Ovary (tissue), 9 donors: ENCODE measurements around the gene SLIT3. TPM values are rescaled to one million over a fixed set of nuclear protein-coding genes. Genes with fewer than 3 reads are reported as not detected.

Experiments used
- DNase-seq, 5 donors: peaks; one replicate each; pipeline ENCODE4 v3.0.0-alpha.2; 2019 to 2020
- H3K27ac ChIP-seq, 2 donors: fragments of 200-600 bp; one replicate each; pipeline versions ENCODE4 v1.5.1 to v1.8.0; 2019 to 2022
- H3K27me3 ChIP-seq: fragments of 200-600 bp; one replicate; pipeline ENCODE4 v1.8.0; 2022
- H3K36me3 ChIP-seq: fragments of 200-600 bp; sonication (generic); one replicate; pipeline ENCODE4 v1.5.1; 2019
- H3K4me1 ChIP-seq: one replicate; pipeline ENCODE4 v1.8.1; 2013; ENCODE audit warnings: mild to moderate bottlenecking, moderate library complexity; ENCODE audit not compliant: insufficient read depth
- H3K4me3 ChIP-seq: fragments of 200-600 bp; sonication (generic); one replicate; pipeline ENCODE4 v1.5.1; 2017
- H3K9me3 ChIP-seq, 2 donors: fragments of 200-600 bp in 1 of 2; sonication (generic) in 1 of 2; one replicate each; pipeline versions ENCODE4 v1.5.1 to v1.8.1; 2013 to 2019; ENCODE audit warnings: mild to moderate bottlenecking in 1 of 2, moderate library complexity in 1 of 2
- EP300 ChIP-seq: sonication (generic); formaldehyde crosslinking; IDR thresholded peaks from one replicate; pipeline ENCODE4 v1.6.1; 2017; ENCODE audit warnings: antibody characterized with exemption
- POLR2A ChIP-seq: fragments of 450-650 bp; IDR thresholded peaks from one replicate; pipeline ENCODE4 v1.6.1; 2017; ENCODE audit warnings: antibody characterized with exemption, mild to moderate bottlenecking, moderate library complexity
- whole genome bisulfite sequencing, 3 donors: extraction: QIAGEN DNeasy Blood & Tissue Kit in 1 of 3; methylation state at CpG; one replicate each; pipeline versions ENCODE4 v1.1.5 to v1.1.7; 2013 to 2017; 5-methylcytosine and 5-hydroxymethylcytosine counted together
- intact Hi-C, 4 donors: fragments of 100-400 bp; cut with DNase I; formaldehyde crosslinking; loops; one replicate each; pipeline versions ENCODE4 v1.11.0 to v1.15.1; 2022 to 2023
- polyA plus RNA-seq, 2 donors: library from polyadenylated mRNA; stranded (reverse); fragments of 200-250 nt in 1 of 2; fragments of 350-450 nt in 1 of 2; fragmentation: Illumina TruSeq in 1 of 2; extraction: RNeasy Lipid Tissue Mini Kit (QIAGEN cat#74804) in 1 of 2; gene quantifications; one replicate each; pipeline ENCODE4 v1.2.3, GENCODE V29; 2013 to 2014
- total RNA-seq, 7 donors: library from RNA; depleted of rRNA in 2 of 7; stranded (reverse); fragments of >200 nt in 2 of 7; fragmentation: NEBNext Ultra II Directional in 3 of 7; extraction: Animal tissue kit (Norgen Biotek cat#: 25700) in 3 of 7; gene quantifications; one replicate each; pipeline versions ENCODE4 v1.1.0 to v1.2.4, GENCODE V29; 2016 to 2023
- TF ChIP-seq, protein P1 (sequence below), 3 donors: fragments of 450-650 bp in 2 of 3; fragments of 200-600 bp in 1 of 3; IDR thresholded peaks; one replicate each; pipeline versions ENCODE4 v1.5.1 to v1.8.0; 2016 to 2022; ENCODE audit warnings: antibody characterized with exemption in 3 of 3, mild to moderate bottlenecking in 1 of 3
- donor health status: DM: no; HTN: no; CAD: no; lungs with moderate emphysema.
- donor health status: DM: no; HTN: no; CAD: no.
- donor health status: Bipolar disorder and iron deficiency.
- donor health status: DM: yes; HTN: yes; CAD: no.
- donor health status: DM: no; HTN: no; CAD: no.
- donor health status: DM: yes; HTN: yes; CAD: no.

Gene SLIT3
- total and polyA plus RNA-seq, 9 donors = 10.3 to 106 (median 24.4) TPM

DNA sequence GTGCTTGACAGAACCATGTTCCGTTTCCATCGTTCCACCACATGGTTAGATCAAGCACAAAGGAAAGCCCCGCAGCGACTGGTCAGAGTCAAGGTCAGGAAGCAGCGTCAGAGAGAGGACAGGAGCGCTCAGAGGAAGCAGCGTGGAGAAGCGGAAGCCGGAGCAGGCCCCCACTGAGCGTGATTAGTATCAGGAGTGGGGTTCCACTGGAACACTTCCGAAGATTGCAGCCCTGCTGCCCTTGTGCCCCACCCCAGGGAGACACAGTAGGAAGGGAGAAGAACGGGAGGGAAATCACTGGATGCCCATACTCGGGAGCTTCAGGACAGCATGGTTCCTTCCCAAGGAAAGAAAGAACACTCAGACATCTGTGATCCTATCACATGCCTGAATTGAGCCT lies 532.8 kb downstream of the SLIT3 start:
- WGBS, 3 donors = 88 to 96% (median 95%) methylated on average over 13 of the region's 13 CpGs
- Histone ChIP-seq H3K4me3 (no peak overlapping the region), H3K27me3 (no peaks in the 10 kb centered on the region), H3K27ac (no peak overlapping the region), H3K4me1 (no peaks in the 10 kb centered on the region), H3K36me3 (no peaks in the 10 kb centered on the region), H3K9me3 (no peaks in the 10 kb centered on the region)
- no peak for DNase-seq
- no peak for TF ChIP-seq EP300
- TF ChIP-seq, protein P1, sequence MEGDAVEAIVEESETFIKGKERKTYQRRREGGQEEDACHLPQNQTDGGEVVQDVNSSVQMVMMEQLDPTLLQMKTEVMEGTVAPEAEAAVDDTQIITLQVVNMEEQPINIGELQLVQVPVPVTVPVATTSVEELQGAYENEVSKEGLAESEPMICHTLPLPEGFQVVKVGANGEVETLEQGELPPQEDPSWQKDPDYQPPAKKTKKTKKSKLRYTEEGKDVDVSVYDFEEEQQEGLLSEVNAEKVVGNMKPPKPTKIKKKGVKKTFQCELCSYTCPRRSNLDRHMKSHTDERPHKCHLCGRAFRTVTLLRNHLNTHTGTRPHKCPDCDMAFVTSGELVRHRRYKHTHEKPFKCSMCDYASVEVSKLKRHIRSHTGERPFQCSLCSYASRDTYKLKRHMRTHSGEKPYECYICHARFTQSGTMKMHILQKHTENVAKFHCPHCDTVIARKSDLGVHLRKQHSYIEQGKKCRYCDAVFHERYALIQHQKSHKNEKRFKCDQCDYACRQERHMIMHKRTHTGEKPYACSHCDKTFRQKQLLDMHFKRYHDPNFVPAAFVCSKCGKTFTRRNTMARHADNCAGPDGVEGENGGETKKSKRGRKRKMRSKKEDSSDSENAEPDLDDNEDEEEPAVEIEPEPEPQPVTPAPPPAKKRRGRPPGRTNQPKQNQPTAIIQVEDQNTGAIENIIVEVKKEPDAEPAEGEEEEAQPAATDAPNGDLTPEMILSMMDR (IDR thresholded peaks at IDR 0.05) = no peak
- TF ChIP-seq POLR2A = no peak
- intact Hi-C loops = no loop called here

DNA sequence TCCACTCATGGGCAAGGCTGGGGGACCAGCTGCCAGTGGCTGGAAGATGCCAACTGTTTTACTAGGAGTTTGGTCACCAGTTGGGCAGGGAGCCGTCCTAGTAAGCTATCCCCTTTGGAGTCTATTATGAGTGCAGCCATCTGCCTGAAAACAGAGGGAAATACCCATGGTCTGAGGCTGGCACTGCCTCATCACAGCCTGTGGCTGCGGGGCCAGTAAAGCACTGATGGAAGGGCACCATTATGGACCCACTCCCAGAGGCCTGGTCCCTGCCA lies 534.6 kb downstream of the SLIT3 start:
- H3K27ac ChIP-seq = no peak overlapping the region
- WGBS, 3 donors = 86 to 100% (median 92%) methylated on average over 2 of the region's 2 CpGs
- H3K4me3 ChIP-seq = no peak overlapping the region
- H3K27me3 ChIP-seq = no peaks in the 10 kb centered on the region
- DNase-seq = no peak
- H3K4me1 ChIP-seq = no peaks in the 10 kb centered on the region
- intact Hi-C loops = no loop called here
- no peaks in the 10 kb centered on the region for H3K9me3 ChIP-seq
- TF ChIP-seq POLR2A = no peak
- no peak for TF ChIP-seq EP300
- TF ChIP-seq, protein P1 (IDR thresholded peaks at IDR 0.05) = no peak
- H3K36me3 ChIP-seq = no peaks in the 10 kb centered on the region

- H3K27ac ChIP-seq = no peak overlapping the region
These were observed 535.2 kb downstream of the SLIT3 start for GRCh38 chr5:168765551-168766425.

DNA sequence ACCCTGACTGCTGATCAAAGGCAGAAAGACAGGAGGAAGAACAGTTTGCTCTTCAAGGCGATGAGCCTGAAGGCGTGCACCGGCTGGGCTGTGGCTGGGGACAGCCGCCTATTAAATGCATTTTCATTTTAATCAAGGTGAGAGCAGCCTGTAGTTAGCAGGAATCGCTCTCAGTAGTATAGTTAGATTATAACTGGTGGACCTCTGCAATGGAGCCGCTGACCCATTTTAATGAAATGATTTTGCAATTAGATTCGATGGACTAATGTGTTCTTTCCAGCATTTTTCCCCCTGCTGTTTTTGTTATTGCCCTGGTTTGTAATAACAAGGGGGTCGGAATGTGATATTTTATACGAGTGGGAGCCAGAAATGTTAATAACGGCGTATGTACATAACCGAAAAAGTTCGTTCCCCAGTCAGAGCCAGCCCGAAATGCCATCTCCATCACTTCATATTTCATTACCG lies 535.8 kb downstream of the SLIT3 start:
- no peak overlapping the region for H3K27ac ChIP-seq
- no peak overlapping the region for H3K4me3 ChIP-seq
- H3K4me1 ChIP-seq = no peaks in the 10 kb centered on the region
- no peaks in the 10 kb centered on the region for H3K27me3 ChIP-seq
- WGBS, 3 donors = 81 to 87% (median 82%) methylated on average over 15 of the region's 15 CpGs
- DNase-seq = no peak
- no peaks in the 10 kb centered on the region for H3K36me3 ChIP-seq
- TF ChIP-seq EP300 (no peak), POLR2A (no peak)
- TF ChIP-seq, protein P1 (IDR thresholded peaks at IDR 0.05) = no peak
- intact Hi-C loops = no loop called here
- no peaks in the 10 kb centered on the region for H3K9me3 ChIP-seq

More at GRCh38 chr5:168765551-168766425, 535.2 kb downstream of the SLIT3 start:
- no peaks in the 10 kb centered on the region for H3K27me3 ChIP-seq
- H3K9me3 ChIP-seq = no peaks in the 10 kb centered on the region
- no peaks in the 10 kb centered on the region for H3K4me1 ChIP-seq
- DNase-seq = no peak
- intact Hi-C loops = no loop called here
- TF ChIP-seq EP300 (no peak), POLR2A (no peak)
- TF ChIP-seq, protein P1 (IDR thresholded peaks at IDR 0.05) = no peak
- no peaks in the 10 kb centered on the region for H3K36me3 ChIP-seq
- 32 to 42% (median 41%) methylated on average over 9 of the region's 9 CpGs for WGBS, 3 donors
- no peak overlapping the region for H3K4me3 ChIP-seq
